Omental fat pad (tissue), 4 donors: ENCODE results near the gene ZNF467. TPM values are rescaled to one million over a fixed set of nuclear protein-coding genes. Genes with fewer than 3 reads are reported as not detected.

Experiments used
- ATAC-seq: fragments of 150-250 bp; one replicate; pipeline ENCODE4 v1.9.1; 2016; ENCODE audit warnings: mild to moderate bottlenecking, moderate library complexity; ENCODE audit not compliant: low FRiP score
- DNase-seq: peaks from one replicate; pipeline ENCODE4 v3.0.0-alpha.2; 2019; ENCODE audit warnings: low spot score
- total RNA-seq, 4 donors: library from RNA; depleted of rRNA; stranded (reverse); fragments of >200 nt; gene quantifications; one replicate each; pipeline ENCODE4 v1.1.0, GENCODE V29; 2016
- TF ChIP-seq, protein P1 (sequence below), 3 donors: fragments of 450-650 bp; IDR thresholded peaks; one replicate each; pipeline ENCODE4 v1.5.1; 2016 to 2017; ENCODE audit warnings: antibody characterized with exemption in 3 of 3, mild to moderate bottlenecking in 3 of 3, moderate library complexity in 2 of 3

The ZNF467 gene
- total RNA-seq, 4 donors from 2014 or later, result 4.2 to 15.8 (median 7.0) TPM

DNA sequence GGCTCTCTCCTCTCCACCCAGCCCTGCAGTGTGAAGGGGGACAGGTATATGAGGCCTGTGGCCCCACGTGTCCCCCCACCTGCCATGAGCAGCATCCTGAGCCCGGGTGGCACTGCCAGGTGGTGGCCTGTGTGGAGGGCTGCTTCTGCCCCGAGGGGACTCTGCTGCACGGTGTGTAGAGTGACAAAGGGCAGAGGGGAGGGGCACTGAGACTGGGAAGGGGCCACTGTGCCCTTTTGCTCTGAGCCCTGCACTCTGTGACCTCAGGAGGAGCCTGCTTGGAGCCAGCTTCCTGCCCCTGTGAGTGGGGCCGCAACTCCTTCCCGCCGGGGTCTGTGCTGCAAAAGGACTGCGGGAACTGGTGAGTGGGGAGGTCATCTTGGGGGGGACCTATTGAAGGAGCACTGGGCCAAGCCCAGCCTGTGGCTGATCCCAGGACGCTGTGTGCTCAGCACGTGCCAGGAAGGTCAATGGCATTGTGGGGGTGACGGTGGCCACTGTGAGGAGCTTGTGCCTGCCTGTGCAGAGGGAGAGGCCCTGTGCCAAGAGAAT is 15.0 kb upstream of the ZNF467 start:
- ATAC-seq, result no peak
- TF ChIP-seq, protein P1, sequence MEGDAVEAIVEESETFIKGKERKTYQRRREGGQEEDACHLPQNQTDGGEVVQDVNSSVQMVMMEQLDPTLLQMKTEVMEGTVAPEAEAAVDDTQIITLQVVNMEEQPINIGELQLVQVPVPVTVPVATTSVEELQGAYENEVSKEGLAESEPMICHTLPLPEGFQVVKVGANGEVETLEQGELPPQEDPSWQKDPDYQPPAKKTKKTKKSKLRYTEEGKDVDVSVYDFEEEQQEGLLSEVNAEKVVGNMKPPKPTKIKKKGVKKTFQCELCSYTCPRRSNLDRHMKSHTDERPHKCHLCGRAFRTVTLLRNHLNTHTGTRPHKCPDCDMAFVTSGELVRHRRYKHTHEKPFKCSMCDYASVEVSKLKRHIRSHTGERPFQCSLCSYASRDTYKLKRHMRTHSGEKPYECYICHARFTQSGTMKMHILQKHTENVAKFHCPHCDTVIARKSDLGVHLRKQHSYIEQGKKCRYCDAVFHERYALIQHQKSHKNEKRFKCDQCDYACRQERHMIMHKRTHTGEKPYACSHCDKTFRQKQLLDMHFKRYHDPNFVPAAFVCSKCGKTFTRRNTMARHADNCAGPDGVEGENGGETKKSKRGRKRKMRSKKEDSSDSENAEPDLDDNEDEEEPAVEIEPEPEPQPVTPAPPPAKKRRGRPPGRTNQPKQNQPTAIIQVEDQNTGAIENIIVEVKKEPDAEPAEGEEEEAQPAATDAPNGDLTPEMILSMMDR (IDR thresholded peaks at IDR 0.05), result no peak
- DNase-seq, result no peak

GRCh38 chr7:149787428-149788299 is 14.3 kb upstream of the ZNF467 start:
- no peak for DNase-seq
- ATAC-seq, result no peak
- TF ChIP-seq, protein P1 (IDR thresholded peaks at IDR 0.05), result no peak

DNA sequence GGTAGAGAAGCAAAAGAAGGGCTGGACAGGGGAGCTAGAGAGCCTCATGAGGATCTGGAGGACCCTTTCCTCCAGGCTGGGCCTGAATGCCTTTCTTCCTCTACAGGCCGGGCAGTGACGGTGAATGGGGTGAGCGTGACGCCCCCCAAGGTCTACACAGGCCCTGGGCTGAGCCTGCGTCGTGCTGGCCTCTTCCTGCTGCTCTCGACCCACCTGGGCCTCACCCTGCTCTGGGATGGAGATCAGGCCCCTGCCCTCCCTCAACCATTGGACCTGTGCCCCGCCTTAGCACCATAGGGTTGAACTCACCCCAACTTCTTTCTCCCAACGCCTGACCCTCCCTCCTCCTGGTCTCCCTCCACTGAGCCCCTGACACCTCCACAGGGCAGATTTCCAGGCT is 12.6 kb upstream of the ZNF467 start:
- no peak for DNase-seq
- no peak for ATAC-seq
- TF ChIP-seq, protein P1 (IDR thresholded peaks at IDR 0.05), result no peak

DNA sequence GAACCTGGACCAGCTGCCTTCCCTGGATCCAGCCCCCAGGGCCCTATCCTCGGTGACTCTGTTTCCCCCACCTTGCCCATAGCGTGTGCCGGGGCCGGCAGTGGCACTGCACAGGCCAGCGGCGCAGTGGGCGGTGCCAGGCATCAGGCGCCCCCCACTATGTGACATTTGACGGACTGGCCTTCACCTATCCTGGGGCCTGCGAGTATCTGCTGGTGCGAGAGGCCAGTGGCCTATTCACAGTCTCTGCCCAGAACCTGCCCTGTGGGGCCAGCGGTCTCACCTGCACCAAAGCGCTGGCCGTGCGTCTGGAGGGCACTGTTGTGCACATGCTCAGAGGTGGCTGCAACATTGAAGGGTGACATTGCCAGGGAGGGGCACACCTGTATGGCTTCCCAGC is 12.0 kb upstream of the ZNF467 start:
- TF ChIP-seq, protein P1 (IDR thresholded peaks at IDR 0.05), result no peak
- ATAC-seq (no peak), DNase-seq (no peak)

- DNase-seq (no peak), ATAC-seq (no peak)
- TF ChIP-seq, protein P1 (IDR thresholded peaks at IDR 0.05), result no peak
Measured at GRCh38 chr7:149784251-149784608, 10.8 kb upstream of the ZNF467 start.

DNA sequence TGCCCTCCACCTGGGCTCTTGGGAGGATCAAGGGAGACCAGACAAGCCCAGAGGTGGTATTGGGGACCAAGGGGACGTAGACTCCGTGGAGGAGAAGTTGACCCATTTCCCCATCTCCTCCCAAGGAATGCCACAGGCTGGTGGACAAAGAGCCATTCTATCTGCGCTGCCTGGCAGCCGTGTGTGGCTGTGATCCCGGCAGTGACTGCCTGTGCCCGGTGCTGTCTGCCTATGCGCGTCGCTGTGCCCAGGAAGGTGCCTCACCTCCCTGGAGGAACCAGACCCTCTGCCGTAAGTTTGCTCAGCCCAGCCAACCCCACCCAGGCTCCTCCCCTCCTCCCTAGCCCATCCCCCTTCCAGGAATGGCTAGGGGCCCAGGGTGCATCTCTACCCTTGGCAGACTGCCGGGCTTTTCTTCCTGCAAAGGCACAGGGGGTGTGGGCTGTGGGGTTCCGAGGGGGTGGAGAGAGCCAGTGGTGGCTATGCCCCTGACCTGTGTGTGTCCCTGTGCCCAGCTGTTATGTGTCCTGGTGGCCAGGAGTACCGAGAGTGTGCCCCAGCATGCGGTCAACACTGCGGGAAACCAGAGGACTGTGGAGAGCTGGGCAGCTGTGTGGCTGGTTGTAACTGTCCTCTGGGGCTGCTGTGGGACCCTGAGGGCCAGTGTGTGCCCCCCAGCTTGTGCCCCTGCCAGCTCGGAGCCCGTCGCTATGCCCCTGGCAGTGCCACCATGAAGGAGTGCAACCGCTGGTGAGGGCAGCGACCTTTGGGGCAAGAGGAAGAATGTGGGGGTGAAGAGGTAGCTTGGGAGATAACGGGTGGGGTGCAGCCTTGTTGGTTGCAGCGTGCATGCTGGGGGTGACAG is 10.2 kb upstream of the ZNF467 start:
- TF ChIP-seq, protein P1 (IDR thresholded peaks at IDR 0.05), result no peak
- ATAC-seq (no peak), DNase-seq (no peak)
